Tibial nerve (tissue), 4 donors: ENCODE results near the gene RNF215.

Experiments
- CTCF ChIP-seq, 5 experiments: fragments of 200-600 bp in 3 of 5; fragments of 450-650 bp in 2 of 5; sonication (generic) in 3 of 5; IDR thresholded peaks; one replicate each; pipeline ENCODE4 v1.5.1; 2016 to 2019; ENCODE audit warnings: antibody characterized with exemption in 5 of 5, mild to moderate bottlenecking in 3 of 5, moderate library complexity in 2 of 5
- EP300 ChIP-seq, 2 donors: sonication (generic); formaldehyde crosslinking; IDR thresholded peaks; one replicate each; pipeline ENCODE4 v1.6.1; 2017; ENCODE audit warnings: antibody characterized with exemption in 2 of 2, mild to moderate bottlenecking in 1 of 2
- POLR2A ChIP-seq, 2 donors: fragments of 450-650 bp; IDR thresholded peaks; one replicate each; pipeline ENCODE4 v1.6.1; 2017; ENCODE audit warnings: antibody characterized with exemption in 2 of 2, mild to moderate bottlenecking in 2 of 2, moderate library complexity in 2 of 2

GRCh38 chr22:30392661-30393321, 5.6 kb upstream of the RNF215 start:
- TF ChIP-seq CTCF (IDR thresholded peaks at IDR 0.05) (no peak), POLR2A (IDR thresholded peaks at IDR 0.05) (no peak), EP300 (IDR thresholded peaks at IDR 0.05) (no peak)
